Spleen (tissue), 7 donors: ENCODE measurements around the gene LRMDA.

Experiments used
- CTCF ChIP-seq, 11 experiments: fragments of 200-600 bp in 7 of 11; fragments of 450-650 bp in 4 of 11; sonication (generic) in 4 of 11; IDR thresholded peaks in 8 of 11; conservative IDR thresholded peaks in 3 of 11; 1 replicate in 7 of 11; 2 replicates in 4 of 11; pipeline versions ENCODE4 v1.4.0 to v1.8.0; 2016 to 2021; ENCODE audit warnings: antibody characterized with exemption in 11 of 11, inconsistent platforms in 4 of 11, mild to moderate bottlenecking in 1 of 11
- POLR2A ChIP-seq, 3 donors: fragments of 450-650 bp; IDR thresholded peaks; one replicate each; pipeline ENCODE4 v1.5.1; 2017; ENCODE audit warnings: antibody characterized with exemption in 3 of 3, mild to moderate bottlenecking in 1 of 3
- donor health status: DM: no; HTN: no; CAD: no; lungs with moderate emphysema.
- donor health status: DM: no; HTN: no; CAD: no.
- donor health status: DM: no; HTN: no; CAD: no.

GRCh38 chr10:75940742-75941141 is 509.3 kb downstream of the LRMDA start:
- TF ChIP-seq CTCF (IDR thresholded peaks at IDR 0.05 in 8 of 11, conservative IDR thresholded peaks at IDR 0.05 in 3 of 11), result no peak
- TF ChIP-seq POLR2A (IDR thresholded peaks at IDR 0.05), result no peak
